ENCODE measurements around the gene NSMCE4A.

DNA sequence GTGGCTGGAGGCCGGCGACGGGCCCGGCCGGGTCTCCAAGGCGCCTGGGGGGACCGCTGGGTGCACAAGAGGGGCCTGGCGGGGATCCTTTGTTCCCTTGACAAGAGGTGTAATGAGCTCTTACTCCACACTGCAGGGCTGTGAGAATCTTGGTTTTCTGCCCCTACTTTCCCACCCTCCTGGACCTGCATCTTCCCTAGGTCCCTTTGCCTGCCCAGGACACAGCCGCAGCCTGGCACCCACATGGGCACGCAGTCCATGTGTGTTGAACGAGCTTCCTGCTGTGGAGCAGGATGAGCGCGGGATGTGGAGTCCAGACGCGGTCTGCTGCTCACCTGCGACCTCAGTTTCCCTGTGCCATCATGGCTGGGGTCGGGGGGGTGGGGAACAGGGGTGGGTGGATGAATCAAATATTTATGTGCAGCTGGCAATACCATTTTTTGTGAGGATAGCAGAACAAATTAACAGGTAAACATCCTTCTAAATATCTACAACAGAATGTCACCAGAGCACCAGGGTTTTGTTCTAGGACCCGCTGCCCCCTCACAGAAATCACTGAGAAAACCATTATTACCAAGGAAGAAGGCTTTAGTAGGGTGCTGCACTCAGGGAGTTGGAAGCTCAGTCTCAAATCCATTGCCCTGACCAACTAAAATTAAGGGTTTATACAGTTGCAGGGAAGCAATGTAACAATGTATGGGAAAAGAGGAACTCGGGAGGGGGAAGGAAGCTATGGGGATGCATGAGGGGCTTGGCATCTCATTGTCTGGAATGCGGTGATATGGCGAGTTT is 474 bp upstream of the NSMCE4A start:
- TF ChIP-seq CTCF (IDR thresholded peaks at IDR 0.05) (peak; percentile 65), ZFX (IDR thresholded peaks at IDR 0.05; ENCODE audit: borderline replicate concordance) (no peak)
